ENCODE data around the gene SIRT7.
"Not testable (repeated sequence)": the region's sequence is repeated elsewhere in the genome, so short reads cannot be mapped to it uniquely, and the experiment has no call there.

The SIRT7 gene

DNA sequence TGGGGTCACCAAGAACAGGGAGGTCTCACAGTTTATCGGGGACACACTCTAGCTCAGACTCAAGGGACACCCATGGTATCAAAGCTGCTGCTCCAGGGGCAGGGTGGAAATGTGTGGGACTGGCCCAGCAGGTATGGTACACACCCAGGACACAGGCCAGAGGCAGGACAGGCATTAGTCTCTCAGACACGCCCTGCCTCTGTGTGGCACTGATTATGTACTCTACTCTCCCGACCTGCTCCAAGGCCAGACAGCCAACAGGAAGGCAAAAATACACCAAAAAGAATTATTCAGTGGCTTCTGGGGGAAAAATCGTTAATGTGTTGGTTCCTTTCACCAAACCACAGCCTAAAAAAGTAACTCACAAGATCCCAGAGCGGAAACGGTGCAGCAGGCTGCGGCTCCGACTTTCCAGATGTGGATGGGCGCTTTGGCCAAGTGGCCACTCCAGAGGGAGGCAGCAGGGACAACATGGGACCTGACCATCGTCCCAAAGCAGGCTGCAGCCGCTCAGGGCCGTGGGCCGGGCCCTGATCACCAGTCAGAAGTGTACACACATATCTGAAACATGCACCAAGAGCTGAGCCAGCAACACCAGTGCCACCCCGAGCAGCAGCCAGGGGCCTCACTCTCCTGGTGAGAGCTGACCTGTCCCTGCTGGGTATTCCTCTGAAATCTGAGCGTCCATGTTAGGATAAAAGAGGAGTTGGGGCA, 1.0 kb upstream of the SIRT7 start:
- DNase-seq: no peak

DNA sequence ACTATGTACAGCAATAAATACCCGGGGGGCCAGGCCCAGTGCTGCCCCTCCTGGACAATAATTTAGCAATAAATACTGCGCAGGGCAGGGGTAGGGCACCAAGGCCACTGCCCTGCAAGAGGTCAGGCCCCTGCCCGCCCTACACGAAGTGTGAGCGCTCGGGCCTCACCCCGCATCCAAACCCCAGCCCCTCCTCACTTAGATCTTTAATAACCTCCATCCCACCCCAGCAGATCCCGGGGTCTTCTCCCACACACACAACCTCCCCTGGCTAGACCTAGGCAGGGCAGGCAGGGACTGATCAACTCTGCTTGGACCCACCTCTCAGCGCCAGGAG, 325 bp upstream of the SIRT7 start:
- DNase-seq: not testable (repeated sequence)

DNA sequence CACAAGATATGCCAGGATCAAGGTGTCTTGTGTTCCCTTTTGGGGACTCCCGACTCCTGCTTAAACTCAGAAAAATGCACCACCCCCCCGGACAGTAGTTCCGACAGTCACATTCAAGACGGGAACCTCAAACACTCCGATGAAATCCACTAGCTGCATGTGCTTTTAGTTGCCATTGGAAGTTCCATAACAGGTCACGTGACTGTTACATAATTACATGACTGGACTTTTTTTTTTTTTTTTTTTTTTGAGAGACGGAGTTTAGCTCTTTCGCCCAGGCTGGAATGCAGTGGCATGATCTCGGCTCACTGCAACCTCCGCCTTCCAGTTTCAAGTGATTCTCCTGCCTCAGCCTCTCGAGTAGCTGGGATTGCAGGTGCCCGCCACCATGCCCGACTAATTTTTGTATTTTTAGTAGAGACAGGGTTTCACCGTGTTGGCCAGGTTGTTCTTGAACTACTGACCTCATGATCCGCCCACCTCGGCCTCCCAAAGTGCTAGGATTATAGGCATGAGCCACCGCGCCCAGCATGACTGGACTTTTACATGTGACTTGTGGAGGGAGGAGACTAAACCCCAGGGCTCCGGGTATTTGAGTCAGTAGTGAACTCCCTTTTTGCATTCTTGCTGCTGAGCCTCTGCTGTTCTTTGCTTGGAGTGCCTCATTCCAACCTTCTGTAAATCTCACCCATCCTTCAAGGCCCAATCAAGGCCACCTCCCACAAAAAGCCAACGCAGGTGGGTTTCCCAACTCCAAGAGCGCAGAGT, 1.6 kb downstream of the SIRT7 start:
- no peak for DNase-seq

DNA sequence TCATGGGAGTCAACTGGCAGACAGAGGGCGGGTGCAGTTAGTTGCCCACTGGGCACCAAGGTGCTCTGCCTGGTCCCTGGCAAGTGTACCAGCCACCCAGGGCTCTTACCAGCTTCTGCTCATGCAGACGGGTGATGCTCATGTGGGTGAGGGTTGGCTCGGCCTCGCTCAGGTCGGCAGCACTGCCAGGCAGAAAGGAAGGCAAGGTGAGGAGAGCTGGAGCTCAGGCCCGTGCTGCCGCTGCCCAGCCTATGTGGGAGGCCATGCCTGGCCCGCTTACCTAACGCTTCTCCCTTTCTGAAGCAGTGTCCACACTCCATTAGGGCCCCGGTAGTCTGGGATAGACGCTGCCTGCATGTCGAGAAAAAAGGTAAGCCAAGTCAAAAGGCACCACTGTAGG, 2.6 kb downstream of the SIRT7 start:
- no peak for DNase-seq

DNA sequence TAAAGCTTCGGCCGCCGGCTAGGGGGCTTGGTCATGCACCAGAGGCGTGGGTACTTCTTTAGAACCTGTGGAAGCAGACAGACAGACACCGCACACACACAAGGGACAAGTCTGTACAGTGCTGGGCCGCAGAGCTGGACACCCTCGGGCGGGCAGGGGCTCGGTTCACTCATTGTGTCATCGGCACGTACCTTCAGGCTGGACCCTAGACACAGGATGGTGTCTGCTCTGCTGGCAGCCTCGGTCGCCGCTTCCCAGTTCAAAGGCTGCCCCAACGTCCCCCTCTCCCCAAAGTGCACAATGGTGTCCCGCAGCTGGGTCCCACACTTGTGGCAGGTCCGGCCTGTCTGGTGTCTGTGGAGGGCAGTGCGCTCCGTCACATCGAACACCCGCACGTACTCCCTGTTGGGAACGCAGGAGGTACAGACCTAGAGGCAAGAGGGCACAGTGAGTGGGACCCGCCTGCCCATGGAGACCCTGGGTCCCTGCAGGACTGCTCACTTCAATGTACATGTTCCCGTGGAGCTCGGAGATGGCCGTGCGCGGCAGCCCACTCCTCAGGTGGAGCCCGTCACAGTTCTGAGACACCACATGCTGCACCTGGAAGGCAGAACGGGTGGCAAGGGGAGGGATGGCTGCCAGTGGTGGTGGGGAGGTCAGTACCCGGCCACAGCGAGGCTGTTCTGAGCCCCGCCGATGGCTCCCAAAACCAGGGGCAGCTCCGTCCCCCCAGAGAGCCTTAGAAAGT, 3.7 kb downstream of the SIRT7 start:
- no peak for DNase-seq

DNA sequence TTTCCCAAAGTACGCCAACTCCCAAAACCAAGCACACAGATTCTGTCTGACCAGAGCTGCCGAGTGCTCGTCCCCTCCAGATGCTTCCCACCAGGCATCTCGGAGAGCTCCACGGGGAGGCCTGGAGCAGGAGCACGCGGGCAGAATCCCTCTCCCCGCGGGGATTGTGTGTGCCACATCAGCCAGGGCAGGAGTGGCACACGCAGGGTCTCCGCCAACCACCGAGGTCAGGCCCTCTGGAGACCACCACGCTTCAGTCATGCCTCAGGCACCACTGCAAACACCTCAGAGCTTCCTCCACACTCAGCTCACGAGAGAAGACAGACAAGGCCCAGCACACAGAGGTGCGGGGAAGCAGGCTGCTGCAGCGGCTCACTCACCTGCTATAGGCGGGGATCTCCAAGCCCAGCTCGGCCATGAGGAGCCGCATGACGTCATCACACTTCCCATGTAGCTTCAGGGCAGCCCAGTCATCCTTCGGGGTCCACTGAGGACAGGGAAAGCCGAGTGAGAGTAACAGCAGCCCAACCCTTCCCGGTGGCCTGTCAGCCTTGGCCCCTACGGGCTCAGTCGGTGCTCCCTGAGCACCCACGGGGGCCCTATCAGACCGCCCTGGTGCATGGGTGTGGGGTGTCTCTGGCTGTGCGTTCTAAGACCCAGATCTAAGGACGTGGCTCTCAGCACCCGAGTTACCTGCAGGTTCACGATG, 4.4 kb downstream of the SIRT7 start:
- no peak for DNase-seq

DNA sequence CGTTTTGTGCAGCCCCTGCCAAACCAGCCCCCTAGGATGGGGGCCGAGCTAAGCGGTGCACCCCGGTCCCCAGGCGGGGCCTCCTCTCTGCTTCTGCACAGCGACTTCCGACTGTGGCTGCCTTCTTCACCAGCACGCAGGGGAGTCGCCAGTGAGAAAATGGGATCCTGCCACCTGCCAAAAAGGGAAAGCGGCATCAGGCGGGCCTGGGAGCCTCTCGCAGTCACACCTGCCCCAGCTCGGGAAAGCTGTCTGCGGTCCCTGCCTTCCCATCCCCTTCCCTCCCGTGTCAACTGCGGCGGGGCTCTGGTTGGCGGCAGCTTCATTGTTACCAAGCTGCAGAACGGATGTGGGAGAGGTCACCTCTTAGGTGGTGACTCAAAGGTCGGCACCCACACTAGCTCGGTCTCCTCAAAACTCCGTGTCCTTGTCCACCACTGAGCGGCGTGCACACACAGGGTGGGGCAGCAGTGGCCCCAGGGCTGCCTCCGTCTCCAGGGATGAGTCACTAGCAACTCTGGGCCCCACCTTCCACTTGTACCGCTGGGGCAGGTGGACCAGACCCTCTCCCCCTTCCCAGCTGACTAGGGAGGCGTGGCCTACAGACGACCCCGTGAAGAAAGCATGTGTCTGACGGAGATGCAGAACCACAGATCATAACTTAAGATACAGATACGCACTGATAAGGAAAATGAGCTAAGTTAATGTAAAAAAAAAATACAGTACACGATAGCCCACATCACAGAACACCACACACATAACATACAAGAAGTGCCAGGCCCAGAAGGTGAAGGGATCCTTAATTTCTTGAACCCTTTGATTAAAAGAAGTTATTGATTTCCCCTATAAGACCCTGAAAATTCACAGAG, 5.3 kb downstream of the SIRT7 start:
- no peak for DNase-seq

DNA sequence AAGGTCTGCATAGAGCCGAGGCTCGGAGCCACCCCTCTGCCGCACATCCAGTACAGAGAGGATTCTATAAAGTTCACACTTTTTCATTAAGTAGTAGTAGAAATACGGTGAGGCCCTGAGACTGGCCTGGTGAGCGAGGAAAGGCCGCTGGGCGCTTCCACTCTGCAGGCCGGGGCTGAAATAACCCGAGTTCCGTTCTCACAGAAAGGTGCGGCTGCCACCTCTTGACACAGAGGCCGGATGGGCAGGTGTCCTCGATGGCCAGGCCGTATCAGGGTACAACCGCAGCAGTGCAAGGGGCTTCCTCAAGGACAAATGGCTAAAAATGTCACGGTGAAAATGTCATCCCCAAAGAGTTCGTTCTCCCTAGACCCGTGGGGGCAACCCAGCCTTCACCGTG, 6.0 kb downstream of the SIRT7 start:
- no peak for DNase-seq

DNA sequence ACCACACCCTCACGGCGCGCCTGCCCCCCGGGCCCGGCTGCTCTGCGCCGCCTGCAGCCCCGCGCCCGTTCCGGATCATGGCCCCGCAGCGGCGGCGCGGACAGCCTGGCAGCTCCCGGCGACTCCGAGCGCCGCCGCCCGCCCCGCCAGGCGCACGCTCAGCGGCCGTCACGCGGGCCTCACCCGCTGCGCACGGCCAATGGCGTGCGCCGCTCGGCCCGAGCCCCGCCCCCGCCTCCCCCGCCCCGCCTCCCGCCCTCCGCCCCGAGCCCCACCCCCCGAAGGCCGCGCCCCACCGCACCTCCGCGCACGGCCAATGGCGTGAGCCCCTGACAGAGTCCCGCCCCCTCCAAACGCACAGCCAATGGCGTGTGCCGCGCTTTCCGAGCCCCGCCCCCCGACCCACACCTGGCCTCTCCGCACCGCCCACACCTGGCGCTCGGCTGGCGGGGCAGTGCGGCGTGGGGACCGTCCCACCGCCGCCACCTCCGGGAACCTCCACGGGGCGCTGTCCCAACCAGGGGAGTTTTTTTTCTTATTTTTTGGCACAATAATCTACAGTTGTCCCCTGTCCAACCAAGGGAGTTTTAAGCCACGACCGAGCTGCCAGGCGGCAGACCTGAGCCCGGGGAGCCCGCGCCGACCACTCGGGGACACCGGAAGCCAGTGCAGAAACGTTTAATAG, 6.6 kb downstream of the SIRT7 start, which contains the start of gene PCYT2:
TSS of gene PCYT2 (minus strand) at position 123 of the 685 bp plus-strand sequence. CDS start at position 79, 44 bp downstream.
- DNase-seq: peak; percentile 84

DNA sequence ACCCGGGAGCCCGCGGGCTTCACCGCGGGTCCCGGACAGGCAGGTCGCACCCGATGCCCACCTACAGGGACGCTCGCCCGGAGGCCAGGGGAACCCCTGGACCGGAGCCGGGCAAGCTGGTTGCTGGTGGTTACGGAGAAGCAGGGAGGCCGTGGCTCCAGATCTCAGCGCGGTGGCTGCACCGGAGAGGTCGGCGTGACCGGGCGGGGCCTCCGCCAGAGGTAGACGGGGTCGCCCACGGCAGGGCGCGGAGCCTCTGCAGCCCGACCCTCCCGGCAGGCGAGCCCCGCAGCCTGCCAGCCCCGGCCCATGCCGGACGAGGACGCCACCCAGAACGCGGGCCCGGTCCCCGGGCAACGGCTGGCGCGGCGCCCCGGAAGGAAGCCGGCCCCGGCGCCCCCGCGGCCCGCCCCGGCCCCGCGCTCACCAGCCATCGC, 7.1 kb downstream of the SIRT7 start:
- no peak for DNase-seq

DNA sequence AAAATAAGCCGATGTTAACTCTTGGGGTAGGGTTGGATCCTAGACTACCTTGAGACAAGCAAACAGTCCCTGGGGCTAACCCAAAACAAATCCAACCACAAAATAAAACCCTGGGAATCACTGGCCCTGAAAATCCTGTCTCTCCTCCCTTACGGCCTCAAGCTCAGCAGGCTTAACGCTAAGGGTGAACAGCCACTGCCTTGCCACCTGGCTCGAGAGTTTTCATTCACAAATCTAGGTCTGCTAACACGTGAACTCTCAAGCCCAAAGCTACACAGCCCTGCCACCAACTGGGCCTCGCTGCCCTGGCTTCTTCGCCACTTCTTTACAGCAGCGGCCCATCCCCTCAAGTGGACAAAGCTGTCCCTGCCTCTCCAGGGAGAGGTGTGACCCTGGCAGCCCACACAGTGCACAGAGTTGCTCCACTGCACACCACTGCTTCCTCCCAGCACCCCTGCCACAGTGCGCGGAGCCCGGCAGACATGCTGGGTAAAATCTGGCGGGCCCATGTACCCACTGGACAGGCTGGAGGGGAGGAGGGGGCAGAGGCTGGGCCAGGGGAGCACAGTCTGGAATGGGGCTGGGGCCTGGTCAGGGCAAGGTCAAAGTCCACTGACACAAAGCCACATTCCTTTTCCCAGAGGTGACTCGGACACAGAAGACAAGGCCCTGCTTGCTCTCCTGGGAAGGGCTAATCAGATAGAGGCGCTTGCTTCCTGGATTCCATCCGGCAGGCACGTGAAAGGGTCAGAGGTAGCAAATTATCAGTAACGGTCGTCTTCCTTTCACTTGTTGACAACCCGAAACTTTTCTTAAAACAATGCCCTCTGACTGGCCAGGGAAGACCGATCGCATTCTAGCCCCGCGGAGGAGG, 7.8 kb downstream of the SIRT7 start:
- no peak for DNase-seq

DNA sequence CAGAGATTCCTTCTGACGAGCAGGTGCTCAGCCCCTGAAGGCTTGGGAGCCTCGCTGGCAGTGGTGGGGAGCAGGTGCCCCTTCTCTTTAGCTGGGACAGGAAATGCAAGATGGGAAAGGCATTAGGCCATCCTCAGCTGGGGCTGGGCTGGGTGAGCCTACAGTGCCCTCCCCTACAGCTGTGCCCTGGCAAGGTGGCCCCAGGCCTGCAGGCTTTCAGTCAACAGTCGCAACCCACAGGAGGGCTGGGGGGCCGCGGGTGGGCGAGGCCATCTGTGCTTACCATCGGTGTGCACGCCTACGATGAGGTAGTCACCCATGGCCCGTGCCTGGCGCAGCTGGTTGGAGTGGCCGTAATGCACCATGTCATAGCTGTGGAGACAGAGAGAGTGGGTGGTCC, 8.7 kb downstream of the SIRT7 start:
- DNase-seq: no peak

DNA sequence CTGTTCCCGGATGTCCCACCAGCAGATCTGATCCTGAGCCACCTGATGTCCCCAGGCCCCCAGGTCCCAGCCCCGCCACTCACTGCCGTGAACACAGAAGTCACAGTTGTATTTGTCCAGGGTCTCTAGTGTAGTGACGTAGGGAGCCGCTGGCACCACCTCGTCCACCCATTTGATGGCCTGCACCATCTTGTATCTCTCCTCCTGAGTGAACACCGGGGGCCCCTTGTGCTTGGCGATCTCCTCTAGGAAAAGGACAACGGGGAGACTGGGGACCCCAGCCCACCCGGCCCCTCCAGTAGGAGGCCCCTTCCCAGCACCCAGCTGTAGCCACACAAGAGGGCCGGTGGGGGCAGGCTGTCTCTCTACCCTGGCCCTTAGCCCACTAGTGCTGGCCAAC, 9.2 kb downstream of the SIRT7 start:
- no peak for DNase-seq

DNA sequence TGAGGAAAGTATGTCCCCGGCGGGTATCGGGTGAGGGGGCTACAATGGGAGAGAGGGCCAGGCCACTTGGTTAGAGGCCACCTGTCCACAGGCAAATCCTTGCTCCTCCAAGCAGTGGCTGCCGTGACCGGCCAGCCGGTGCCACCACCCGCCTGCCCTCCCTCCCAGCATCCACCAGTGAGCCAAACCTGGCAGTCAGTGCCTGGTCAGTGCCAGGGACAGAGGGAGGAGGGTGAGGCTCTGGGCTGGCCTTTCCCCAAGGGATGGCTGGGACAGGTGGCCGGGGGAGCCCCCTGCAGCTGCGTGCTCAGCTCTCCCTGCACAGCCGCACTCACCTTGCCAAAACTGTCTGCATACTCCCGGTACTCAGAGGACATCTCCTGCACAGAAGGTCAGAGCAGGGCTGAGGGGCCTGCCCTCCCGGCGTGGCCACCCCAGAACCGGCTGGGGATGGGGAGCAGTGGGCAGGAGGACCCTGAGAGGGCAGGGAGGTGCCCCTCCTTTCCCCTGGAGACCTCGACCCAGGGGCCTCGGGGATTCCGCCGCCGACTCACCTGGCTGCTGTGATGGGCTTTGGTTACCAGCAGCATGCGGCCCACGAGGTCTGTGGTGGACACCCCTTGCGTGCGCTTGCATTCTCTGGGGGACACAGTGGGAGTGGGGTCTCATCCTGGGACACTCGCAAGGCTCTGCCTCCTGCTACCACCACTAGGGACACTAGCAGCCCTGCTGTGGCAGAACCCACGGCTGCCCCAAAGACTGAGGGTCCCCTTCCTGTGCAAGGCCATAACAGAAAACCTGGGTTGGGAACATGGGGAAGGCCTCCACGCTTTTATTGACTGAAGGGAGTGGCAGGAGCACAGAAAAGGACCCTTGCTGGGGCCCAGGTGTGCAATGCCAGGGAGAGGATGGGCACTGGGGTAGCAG, 10.5 kb downstream of the SIRT7 start:
- DNase-seq: no peak

DNA sequence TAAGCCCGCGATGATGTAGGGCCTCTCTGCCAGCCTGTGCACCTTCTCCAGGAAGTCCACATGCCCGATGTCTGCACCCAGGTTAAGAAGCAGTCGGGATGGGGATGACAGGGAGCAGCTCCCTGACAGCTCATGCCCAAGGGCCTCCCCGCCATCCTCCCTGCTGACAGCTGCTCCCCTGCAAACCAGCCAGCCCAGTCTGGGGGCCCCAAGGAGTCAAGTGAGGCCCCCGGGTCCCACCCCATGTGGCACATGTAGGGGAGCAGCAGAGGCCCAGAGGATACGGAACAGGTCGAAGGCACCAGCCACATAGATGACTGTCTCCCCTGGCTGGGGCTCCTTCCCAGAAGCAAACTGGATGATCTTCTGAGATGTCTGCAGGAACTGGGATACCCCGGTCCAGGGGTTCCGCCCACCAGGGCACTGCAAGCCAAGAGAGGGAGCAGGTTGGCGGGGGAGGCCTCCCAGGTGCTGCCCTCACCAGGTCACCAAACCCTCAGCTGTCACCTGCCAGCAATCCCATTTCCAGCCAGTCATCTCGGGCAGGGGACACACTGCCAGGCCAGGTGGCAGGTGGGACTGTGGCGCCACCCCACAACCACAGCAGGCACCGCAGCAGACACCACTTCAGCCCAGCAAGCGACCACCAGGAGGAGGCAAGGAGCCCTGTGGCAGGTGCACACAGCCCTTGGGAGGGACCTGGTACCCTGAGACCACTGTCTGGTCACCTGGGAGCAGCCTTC, 11.3 kb downstream of the SIRT7 start:
- DNase-seq: no peak

DNA sequence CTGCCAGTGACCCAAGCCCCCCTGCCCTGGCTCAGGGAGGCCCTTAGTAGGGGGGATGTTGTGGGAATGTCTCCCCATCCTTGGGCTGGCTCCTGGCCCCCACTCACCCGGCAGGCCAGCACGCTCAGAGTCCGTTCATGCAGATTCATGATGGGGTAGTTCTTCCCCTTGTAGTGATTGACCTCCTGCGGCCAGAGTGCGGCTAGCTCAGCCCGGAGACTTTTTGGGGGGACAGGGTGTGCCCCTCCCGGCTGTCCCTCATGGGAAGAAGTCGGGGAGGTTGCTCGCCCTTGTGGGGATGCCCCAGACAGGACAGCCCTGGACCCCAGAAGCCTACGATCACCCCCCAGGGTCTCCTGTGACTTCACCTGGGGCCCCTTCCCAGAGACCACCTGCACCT, 12.0 kb downstream of the SIRT7 start:
- DNase-seq: no peak

DNA sequence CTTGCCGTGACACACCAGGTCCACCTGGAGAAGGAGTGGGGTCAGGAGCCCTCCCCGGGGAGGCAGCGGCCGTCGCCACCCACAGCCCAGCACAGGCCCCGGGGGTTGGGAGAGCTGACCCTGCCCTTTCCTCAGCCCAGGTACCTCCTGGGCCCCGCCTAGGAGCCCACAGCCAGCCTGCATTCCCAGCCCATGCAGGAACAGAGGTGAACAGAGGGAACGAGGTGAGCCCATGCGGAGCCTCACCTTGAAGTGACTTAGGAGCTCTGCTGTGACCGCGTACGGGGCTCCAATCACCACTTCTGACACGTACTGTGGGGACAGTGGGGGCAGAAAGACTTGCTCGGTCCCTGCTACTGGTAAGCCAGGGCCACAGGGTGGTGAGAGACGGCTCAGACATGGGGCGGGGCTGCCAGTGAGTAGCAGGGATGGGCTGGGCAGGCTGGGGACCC, 12.5 kb downstream of the SIRT7 start:
- no peak for DNase-seq

DNA sequence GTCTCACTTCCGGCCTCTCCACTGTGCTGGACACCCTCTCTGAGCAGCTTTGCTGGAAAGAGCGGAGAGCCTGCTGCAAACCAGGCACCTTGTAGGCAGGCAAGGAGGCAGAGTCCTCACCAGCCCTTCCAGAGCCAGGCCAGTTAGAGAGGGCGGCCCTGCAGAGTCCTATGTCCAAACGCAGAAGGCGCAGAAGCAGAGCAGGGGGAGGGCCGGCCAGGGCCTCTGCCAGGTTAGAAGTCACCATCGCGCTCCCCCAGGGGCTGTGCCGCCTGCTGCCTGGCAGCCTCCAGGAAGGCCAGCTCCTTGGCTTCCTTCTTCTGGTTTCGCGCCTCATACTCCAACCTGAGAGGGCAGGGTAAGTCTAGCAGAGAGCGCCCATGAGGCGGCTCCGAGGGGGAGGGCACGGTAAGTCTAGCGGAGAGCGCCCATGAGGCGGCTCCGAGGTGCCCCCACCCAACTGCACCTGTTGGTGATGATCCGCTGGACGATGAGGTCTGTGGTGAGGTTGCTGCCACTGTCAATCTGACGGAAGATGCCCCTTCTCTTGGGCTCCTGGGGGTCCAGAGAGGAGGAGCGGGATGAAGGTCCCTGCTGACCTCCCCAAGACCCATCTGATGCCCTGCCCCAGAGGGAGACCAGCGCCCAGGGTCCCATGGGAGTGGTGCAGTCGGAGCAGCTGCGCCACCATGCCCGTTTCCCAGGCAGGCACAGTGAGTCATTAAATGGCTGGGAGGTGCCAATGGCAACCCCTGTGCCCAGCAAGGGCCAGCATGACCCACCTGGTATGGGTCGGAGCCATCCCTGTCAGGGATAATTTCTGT, 13.2 kb downstream of the SIRT7 start:
- DNase-seq: no peak

Data from fibroblast of upper back skin (primary cell).